ENCODE data around the gene PPDPF.

PPDPF gene

DNA sequence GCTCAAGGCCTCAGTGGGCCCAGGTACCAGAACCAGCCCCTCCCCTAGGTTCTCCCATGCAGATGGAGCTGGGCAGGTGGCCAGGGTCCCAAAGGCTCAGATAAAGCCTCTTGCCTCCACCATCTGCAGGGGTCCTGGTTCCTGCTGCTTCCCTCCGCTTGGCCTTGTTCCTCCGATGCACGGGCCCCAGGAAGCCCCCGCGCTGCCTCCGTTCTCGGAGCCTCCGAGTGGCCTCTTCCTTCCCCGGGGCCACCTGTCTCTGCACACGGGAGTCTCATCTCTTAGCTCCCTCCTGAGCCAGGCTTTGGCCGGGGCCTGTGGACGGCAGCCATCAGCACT, 18.5 kb downstream of the PPDPF start:
- DNase-seq = no peak

DNA sequence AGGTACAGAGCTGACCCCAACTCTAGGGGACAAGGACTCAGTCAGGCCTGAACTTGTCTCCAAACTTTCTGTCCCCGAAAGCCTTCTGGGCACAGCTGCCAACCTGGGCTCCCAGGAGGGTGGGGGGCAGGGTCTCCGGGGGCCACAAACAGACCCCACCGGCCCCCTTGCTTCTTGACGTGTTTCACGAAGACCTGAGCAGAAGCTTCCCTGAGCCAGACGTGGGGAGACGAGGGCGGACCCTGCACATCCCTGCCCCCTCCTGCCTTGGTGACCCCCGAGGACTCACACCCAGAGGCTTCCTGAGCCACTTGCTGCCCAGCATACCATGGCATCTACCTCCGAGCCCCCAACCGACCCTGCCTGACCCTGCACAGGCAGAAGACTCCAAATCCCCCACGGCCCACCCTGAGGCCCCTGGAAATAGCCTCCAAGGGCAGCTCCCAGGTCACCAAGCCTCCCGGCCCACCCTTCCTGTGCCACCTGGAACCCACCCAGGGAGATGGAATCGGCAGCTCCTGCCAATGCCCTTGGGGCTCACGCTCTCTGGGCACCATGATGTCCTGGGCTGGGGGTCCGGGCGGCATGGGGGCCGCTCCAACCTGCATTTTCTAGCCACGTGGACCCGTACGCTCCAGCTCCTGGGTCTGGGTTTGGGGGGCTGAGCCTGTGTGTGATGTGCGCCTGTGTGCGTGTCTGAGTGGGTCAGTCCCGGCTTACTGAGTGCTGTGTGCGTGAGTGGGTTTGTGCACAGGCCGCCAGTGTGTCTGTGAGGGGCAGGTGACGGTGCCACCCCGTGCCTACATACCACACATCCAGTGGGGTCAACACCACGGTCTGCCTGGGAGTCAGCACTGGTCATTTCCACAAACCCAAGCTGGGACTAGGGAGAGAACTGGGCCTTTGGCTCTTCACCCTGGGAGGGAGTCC, 19.1 kb downstream of the PPDPF start:
- no peak for DNase-seq

DNA sequence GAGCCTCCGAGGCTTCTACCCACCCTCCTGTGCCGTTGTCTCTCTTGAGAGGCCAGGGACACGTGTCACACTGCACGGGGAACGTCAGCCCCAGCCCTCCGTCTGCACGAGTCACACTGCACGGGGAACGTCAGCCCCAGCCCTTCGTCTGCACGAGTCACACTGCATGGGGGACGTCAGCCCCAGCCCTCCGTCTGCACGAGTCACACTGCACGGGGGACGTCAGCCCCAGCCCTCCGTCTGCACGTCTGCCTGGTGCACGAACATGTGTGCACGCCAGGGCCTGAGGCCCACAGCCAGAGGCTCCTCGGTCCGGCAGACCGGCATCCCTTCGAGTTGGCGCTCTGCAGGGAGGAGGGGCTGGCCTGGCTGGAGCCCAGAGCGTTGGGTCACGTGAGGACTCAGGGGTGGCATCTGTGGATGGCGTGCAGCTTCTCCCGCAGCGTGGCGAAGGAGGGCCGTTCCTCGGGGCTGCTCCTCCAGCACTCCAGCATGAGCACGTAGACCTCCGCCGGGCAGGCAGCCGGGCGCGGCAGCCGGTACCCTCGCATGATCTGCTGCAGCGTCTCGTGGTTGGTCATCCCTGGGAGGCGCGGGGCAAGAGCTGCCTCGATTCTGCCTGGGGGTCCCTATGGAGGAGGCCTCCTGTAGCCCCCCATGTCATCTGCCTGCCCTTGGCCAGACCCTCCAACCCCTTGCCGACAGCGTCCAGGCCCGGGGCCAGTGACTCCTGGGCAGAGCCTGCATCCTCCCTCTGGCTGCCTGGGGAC, 20.0 kb downstream of the PPDPF start:
- no peak for DNase-seq

DNA sequence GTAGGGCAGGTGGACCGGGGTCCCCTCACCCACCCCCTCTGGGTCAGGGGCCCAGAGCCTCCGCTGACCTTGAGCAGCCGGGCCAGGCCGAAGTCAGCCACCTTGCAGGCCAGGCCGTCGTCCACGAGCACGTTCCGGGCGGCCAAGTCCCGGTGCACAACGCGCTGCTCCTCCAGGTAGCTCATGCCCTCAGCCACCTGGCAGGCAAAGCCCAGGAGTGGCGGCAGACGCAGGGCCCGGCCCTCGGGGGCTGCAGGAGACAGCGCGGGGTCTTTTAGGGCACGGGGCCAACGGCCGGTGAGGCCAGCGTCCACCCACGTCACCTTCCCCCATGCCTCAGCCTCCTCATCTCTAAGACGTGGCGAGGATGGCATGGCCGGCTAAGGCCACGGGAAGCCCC, 20.8 kb downstream of the PPDPF start:
- no peak for DNase-seq

DNA sequence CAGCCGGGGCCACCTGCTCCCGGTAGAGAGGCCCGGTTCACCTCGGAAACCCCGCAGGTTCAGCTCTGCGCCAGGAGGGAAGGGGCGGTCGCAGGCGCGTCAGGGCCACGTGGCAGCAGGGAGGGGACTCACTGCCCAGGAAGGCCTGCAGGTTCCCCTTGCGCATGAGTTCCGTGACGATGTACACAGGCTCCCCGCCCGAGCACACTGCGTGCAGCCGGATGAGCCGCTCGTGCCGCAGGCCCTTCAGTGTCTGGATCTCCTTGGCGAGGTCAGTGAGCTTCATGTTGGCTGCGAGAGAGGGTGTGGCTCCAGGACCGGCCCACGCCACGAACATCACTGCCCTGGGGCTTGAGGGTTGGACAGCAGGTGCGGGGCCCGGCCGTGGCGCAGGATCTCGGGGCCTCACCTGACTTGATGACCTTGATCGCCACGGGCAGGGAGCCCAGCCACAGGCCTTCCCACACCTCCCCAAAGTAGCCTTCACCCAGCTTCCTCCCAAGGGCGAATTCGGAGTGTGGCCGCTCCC, 21.5 kb downstream of the PPDPF start:
- no peak for DNase-seq

DNA sequence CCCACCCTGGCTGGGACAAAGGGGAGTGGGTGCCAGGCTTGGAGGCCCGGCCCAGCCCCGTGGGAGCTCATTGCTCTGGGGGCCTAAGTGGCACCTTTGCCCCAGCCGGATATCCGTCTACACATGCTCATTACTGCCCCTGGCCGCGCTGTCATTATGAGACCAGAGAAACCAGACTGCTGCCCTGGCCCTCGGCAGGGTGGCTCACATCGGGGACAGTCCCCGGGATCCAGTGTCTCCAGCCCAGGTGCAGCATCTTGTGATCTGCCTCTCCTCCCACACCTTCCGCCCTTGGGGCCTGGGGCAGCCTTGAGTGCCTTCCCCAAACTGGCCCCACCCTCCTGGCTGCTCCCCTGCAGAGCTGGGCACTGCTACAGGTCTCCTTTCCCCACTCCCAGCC, 22.1 kb downstream of the PPDPF start:
- DNase-seq = no peak

DNA sequence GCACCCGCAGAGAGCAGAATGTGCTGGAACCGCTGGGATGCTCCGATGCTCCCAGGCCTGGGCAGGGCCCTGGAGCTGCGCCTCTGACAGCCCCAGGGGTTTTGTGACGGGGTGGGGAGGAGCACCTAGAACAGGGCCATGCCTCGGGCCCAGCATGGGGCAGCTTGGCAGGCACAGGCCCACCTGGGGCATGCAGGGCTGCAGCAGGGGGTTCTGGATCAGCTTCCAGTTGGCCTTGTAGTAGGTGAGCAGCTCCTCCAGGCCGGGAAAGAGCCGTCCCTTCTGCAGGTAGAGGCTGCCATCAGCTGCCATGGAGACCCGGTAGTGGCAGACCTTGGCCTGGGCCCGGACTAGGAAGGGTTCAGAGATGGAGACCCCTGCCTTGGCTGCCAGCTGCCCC, 22.6 kb downstream of the PPDPF start:
- DNase-seq = no peak

DNA sequence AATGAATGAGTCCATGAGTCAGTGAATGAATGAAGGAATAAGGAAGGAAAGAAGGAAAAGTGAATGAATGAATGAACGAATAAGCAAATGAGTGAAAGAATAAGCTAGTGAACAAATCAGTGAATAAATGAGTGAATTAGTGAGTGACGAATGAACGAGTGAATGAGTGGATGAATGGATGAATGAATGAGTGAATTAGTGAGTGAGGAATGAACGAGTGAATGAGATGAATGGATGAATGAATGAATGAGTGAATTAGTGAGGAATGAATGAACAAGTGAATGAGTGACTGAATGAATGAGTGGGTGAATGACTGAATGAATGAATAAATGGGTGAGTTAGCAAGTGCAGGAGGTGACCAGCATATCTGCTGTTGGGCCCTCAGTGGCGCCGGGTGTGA, 23.2 kb downstream of the PPDPF start:
- DNase-seq = no peak

DNA sequence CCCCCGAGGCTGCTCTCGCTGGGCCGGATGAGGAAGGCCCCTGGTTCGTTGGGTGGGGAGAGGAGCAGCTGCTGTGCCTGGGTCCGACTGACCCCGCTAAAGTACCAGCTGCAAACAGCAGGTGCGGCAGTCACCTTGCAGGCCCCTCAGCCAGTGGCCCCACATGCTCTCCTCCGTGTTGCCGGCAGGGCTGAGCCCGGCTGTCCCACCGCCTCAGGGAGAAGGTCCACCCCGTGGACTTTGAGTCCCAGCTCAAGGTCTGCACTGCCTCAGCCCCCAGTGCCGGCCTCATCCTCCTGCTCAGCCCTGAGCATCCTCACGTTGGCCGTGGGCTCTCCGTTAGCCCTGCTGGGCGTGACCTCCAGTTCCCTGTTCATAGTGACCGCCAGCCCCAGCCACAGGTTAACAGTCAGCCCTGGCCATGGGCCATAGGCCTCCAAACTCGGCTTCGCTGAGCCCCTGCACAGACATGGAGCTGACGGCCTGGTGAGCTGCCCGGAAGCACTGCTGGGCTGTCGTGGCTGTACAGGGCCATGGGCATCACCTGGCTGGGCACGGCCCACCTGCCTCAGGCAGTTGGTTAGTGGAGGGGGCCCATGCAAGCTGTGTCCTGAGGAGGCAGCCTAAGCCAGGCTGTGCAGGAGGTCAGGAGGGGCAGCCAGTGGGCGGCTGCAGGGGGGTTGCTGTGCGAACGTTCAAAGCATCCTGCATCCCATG, 23.8 kb downstream of the PPDPF start:
- DNase-seq = no peak

DNA sequence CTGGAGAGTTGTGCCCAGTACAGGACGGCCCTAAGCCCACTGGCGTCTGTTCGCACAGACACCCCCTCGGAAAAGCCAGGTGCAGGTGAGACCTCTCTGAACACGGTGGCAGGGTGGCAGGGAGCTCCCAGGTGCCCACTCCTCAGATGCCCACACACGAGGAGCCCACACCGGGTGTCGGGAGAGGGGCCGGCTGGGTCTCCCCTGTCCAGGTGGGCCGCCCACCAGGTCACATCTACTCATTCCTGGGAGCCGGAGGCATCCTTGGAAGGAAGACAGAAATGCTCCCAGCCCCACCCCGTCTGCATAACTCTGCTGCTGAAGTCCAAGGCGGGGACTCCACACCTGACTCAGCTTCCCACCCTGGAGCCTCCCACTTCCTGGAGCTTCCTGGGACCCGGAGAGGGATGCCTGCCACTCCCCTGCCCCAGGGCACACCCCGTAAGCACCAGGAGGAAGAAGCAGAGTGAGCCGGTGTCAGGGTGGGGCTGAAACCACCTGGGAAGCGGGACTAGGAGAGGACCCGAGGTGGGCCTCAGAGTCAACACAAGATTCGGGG, 24.5 kb downstream of the PPDPF start:
- DNase-seq = no peak

DNA sequence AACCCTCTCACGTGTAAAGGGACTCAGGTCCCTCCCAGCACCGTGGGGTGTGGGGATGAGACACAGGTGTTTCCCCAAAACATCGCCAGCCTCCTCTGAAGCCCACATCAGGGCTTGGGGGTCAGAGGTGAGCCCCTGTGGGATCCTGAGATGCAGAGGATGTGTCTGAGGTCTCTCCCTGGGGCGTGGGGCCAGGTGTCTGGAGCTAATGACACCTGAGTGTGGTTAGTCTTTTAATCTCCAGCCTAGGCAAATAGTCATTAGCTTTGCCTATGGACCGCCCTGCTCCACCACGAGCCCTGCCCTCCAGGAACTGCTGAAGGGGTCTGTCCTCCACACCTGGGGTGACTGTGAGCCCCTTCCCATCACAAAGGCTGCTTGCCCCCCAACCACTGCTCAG, 25.2 kb downstream of the PPDPF start:
- no peak for DNase-seq

DNA sequence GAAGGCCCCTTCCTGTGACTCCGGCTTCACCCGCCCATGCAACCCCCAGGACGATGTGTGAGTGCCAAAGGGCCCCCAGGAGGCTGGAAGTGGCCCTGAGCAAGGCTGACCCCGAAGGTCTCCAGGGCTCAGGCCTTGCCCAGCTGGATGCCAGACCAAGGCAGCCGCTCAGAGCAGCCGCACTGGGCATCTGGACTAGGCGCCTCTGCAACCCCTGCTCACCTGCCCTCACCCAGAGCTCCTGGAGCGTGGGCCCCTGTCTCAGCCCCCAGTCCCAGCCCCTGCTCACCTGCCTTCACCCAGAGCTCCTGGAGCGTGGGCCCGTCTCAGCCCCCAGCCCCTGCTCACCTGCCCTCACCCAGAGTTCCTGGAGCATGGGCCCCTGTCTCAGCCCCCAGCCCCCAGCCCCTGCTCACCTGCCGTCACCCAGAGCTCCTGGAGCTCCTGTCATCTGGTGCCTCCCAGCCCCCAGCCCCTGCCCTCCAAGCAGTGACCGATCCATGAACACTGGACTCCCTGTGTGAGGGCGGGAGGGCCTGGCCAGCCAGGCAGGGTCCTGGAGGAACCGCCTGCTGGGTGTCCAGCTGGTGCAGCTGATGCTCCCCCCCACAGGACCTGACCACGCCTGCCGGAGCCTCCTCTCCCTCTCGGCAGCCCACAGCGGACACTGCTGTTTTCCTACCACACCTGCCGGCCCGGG, 25.8 kb downstream of the PPDPF start:
- DNase-seq = no peak

DNA sequence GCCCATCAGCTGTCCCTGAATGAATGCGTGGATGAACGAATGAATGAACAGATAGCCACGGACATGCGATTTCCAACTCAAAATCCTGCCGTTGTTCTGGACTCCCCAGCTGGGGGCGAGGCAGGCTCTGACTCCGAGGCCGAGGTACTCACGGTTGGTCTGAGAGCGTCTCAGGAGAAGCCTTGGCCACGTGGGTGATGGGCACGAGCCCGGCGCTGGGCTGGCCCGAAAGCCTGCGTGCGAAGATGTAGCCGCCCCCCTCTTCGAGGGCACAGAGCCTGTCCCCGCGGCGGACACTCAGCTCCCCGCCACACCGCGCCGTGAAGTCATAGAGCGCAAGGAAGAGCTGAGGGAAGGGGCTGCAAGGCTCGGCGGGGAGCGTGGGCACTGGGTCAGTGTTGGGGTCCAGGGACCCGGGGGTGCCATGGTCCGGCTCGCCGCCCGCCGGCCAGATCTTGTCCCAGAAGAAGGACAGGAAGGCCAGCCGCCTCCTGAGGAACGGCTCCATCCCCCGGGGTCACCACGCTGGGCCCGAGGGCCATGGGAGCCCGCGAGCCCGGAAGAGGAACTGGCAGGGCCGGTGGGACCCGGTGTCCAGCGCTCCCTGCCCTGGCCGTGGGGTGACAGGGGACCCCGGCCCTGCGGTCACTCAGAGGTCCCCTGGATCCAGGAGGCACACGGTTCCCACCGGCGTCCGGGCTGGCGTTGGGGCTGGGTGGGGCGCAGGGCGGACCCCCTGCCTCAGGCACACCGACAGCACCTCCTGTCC, 26.6 kb downstream of the PPDPF start:
- DNase-seq = no peak

DNA sequence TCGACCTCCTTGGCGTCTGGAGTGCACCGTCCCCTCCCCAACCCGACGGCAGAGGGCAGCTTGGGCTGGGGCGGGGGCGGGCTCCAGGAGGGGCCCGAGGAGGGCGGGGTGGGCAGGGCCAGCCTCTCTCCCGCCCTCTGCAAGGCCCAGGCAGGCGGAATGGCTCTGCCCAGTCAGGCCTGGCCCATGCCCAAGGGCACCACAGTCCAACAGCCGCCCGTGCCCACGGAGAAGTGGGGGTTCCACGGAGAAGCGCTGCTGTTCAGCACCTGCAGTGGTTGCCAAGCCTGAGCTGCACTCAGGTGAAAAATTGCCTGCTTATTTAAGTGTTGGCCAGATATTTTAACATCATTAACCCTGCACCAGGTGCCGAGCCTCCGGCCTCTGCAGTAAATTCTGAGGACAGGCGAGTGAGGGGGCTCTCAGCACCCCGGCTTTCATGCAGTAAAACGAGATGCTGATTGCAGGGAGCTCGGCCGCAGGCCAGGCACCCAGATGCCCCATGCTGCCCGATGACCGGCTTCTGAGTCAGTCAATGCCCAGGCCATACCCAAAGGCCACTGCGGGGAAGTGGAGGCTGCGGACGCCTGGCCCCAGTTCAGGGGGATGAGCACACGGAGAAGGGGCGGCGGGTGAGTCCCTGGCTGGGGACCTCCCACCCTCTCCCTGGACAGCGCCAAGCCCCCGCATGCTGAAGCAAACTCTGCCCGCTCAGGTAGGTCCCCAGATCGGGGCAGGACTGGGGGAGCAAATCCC, 27.3 kb downstream of the PPDPF start, which contains the start of gene SRMS:
TSS of gene SRMS (minus strand) at position 25 of the 756 bp plus-strand sequence. CDS start 286 bp downstream, outside the sequence.
- no peak for DNase-seq

DNA sequence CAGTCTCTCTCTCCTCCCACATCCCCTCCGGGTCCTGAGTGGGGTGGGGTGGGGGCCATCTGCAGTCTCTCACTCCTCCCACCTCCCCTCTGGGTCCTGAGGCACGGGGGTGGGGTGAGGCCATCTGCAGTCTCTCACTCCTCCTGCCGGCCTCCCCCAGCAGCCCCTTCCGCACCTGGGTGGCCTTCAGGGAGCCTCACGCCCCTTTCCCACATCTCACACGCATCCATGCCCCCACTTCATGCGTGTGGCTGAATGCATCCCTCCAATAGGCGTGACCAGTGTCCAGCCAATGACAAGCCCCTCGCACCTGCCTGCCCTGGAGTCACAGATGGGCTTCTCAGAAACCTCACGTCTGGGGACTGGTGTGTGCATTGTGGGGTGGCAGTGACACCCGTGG, 28.0 kb downstream of the PPDPF start:
- DNase-seq = no peak

DNA sequence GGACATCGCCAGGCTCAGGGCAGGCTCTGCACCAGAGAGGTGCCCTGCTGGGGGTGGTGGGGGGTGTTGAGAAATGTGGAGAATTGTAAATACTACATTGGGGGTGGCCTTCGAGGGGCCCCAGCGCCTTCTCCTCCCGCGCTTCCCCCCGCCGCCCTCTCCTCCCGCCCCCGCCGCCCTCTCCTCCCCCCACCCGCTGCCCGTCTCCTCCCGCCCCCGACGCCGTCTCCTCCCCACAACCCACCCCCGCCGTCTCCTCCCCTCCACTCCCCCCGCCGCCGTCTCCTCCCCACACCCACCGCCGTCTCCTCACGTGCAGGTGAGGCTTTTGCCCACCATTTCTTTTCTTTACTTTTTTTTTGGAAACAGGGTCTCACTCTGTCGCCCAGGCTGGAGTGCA, 28.5 kb downstream of the PPDPF start:
- no peak for DNase-seq

DNA sequence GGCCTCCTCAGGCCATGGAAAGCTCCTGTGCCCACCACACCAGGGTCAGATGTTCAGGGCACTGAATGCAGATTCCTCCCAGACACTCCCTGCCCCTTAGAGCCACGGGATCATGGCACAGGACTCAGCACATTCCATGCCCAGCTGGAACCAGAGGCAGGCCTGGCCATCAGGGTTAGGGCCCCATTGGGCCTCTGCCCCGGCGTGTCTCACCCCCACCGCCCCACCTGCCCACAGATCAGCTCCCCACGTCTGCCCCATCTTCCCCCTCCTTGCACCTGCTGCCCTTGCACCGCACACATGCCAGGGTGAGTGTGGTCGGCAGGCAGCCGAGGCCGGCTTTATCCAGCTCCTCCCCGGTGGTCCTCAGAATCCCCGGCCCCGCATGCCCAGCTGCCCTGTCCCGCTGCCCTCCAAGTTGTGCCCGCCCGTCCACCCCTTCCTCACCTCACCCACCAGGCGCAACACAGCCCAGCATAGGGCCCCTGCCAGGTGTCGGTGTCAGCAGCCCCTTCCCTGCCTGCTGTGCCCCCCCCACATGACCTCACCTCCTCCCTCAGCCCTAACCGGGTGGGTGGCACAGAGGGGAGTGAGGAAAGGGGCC, 29.2 kb downstream of the PPDPF start:
- DNase-seq = no peak

DNA sequence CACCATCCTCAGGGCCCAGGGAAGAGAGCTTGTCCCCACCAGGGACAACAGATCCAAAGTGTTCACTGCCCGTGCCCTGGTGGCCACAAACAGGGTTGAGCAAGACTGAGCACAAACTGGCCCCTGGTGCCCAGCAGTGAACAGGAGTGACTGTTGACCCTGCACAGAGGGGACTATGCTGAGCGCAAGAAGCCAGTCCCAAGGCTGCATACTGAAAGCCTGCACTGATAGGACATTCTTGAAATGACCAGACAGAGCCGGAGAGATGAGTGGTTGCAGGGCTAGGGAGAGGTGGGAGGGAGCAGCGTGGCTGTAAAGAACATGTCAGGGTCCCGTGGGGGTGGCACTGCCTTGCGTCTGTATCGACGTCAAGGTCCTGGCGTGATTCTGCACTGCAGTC, 30.5 kb downstream of the PPDPF start:
- DNase-seq = no peak

DNA sequence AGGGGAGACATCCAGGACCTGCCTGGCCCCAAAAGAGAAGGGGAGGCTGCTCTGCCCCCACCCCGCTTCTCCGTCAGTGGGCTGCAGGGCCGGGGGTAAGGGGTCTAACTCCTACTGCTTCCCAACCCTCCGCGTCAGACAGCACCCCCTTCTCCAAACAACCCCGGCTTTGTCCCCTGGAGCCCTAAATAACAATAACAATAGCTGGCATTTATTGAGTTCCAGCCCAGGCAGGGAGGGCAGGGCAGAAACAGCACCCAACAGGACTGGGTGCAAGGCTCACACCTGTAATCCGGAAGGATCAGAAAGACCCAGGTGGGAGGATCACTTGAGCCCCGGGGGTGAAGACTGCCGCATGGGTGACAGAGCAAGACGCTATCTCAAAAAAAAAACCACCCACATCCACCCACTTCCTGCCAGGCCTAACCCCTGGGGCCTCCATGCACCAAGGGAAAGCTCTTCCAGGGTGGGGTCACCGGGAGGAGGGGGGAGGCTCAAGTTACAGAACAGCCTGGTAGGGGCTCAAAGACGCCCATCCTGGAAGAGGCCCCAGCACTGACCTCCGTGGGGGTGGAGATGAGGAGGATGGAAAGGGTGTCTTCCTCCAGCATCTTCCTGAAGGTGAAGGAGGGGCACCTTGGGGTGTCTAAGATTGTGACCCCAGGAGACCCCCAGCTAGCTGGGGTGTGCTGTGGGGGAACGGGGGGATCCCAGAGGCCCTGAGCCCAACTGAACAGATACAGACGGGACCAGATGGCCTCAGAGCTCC, 32.1 kb downstream of the PPDPF start:
- no peak for DNase-seq

Data from right forelimb (tissue), 1 donor.